ENCODE results near the gene IFI27L1.
"Not testable (repeated sequence)": the region's sequence is repeated elsewhere in the genome, so short reads cannot be mapped to it uniquely, and the experiment has no call there.

Gene IFI27L1

GRCh38 chr14:94056579-94057308 lies 24.4 kb upstream of the IFI27L1 start:
- no peaks in the 10 kb centered on the region for H3K9me3 ChIP-seq
- H3K4me3 ChIP-seq: no peak overlapping the region
- no peaks in the 10 kb centered on the region for H3K27me3 ChIP-seq
- H4K20me1 ChIP-seq: peaks cover 98% of the 10 kb centered on the region
- H3K4me2 ChIP-seq: peak overlapping the region; percentile 25; the same call in 1 of the 2 replicates
- no peak for TF ChIP-seq Cebpa-rat (IDR thresholded peaks at IDR 0.05)
- H3K4me1 ChIP-seq: peaks cover 32% of the 10 kb centered on the region
- H3K9ac ChIP-seq: no peak overlapping the region
- H3K27ac ChIP-seq: no peak overlapping the region
- peaks cover 100% of the 10 kb centered on the region for H3K36me3 ChIP-seq

DNA sequence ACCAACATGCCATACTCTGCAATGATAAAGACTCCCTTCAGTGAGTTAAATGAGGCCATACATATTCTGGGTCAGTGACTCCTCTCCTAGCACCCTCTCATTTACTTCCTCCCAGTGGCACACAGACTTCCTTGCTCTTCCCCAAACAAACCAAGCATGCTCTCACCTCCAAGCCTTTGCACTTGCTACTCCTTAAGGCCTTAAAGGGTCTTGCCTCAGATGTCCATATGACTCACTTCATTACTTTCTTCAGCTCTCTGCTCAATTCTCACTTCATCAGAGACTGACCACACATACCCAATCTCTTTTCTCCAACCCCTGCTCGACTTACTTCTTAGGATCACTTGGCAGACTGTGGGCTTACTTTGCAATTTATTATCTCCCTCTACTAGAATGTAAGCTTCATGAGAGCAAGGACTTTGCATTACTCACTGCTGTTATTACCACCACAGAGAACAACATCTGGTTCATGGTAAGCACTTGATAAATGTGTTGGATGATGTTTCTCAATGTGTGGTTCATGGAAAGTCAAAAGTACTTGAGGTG lies 22.9 kb upstream of the IFI27L1 start:
- Histone ChIP-seq H3K4me3 (no peak overlapping the region), H3K9me3 (no peaks in the 10 kb centered on the region), H3K27me3 (no peaks in the 10 kb centered on the region), H3K27ac (no peak overlapping the region), H3K4me2 (peak overlapping the region; percentile 25; the same call in 1 of the 2 replicates), H3K36me3 (peaks cover 96% of the 10 kb centered on the region), H3K4me1 (peaks cover 32% of the 10 kb centered on the region), H4K20me1 (peaks cover 98% of the 10 kb centered on the region), H3K9ac (no peak overlapping the region)
- no peak for TF ChIP-seq Cebpa-rat (IDR thresholded peaks at IDR 0.05)

- Histone ChIP-seq H3K4me2 (no peak overlapping the region), H3K36me3 (peaks cover 95% of the 10 kb centered on the region), H3K9me3 (no peaks in the 10 kb centered on the region), H3K27ac (no peak overlapping the region), H3K4me1 (peaks cover 32% of the 10 kb centered on the region), H4K20me1 (peaks cover 100% of the 10 kb centered on the region), H3K9ac (no peak overlapping the region), H3K4me3 (no peak overlapping the region), H3K27me3 (no peaks in the 10 kb centered on the region)
- TF ChIP-seq Cebpa-rat (IDR thresholded peaks at IDR 0.05): no peak
Observed at GRCh38 chr14:94058674-94059138, 22.4 kb upstream of the IFI27L1 start.

GRCh38 chr14:94059998-94060397 lies 21.1 kb upstream of the IFI27L1 start:
- H4K20me1 ChIP-seq: peaks cover 100% of the 10 kb centered on the region
- no peak overlapping the region for H3K4me2 ChIP-seq
- H3K4me1 ChIP-seq: peaks cover 32% of the 10 kb centered on the region
- no peak overlapping the region for H3K9ac ChIP-seq
- no peak overlapping the region for H3K4me3 ChIP-seq
- peaks cover 92% of the 10 kb centered on the region for H3K36me3 ChIP-seq
- no peaks in the 10 kb centered on the region for H3K27me3 ChIP-seq
- no peaks in the 10 kb centered on the region for H3K9me3 ChIP-seq
- no peak overlapping the region for H3K27ac ChIP-seq
- TF ChIP-seq Cebpa-rat (IDR thresholded peaks at IDR 0.05): no peak

GRCh38 chr14:94062344-94062940 lies 18.7 kb upstream of the IFI27L1 start:
- peaks cover 88% of the 10 kb centered on the region for H3K36me3 ChIP-seq
- H3K9me3 ChIP-seq: peaks cover 4% of the 10 kb centered on the region
- no peak overlapping the region for H3K9ac ChIP-seq
- H3K4me2 ChIP-seq: no peak overlapping the region
- no peak overlapping the region for H3K27ac ChIP-seq
- H3K4me3 ChIP-seq: no peak overlapping the region
- no peak for TF ChIP-seq Cebpa-rat (IDR thresholded peaks at IDR 0.05)
- peaks cover 100% of the 10 kb centered on the region for H4K20me1 ChIP-seq
- H3K4me1 ChIP-seq: peaks cover 18% of the 10 kb centered on the region
- no peaks in the 10 kb centered on the region for H3K27me3 ChIP-seq

- Histone ChIP-seq H4K20me1 (peaks cover 99% of the 10 kb centered on the region), H3K9me3 (peaks cover 41% of the 10 kb centered on the region), H3K9ac (no peak overlapping the region), H3K27me3 (no peaks in the 10 kb centered on the region), H3K4me2 (no peak overlapping the region), H3K4me1 (no peaks in the 10 kb centered on the region), H3K4me3 (no peak overlapping the region), H3K36me3 (peaks cover 78% of the 10 kb centered on the region), H3K27ac (no peak overlapping the region)
- TF ChIP-seq Cebpa-rat (IDR thresholded peaks at IDR 0.05): no peak
Observed at GRCh38 chr14:94066089-94066676, 14.9 kb upstream of the IFI27L1 start.

GRCh38 chr14:94072076-94072475 lies 9.0 kb upstream of the IFI27L1 start:
- not testable (repeated sequence) for H3K27ac ChIP-seq
- peaks cover 88% of the 10 kb centered on the region for H3K36me3 ChIP-seq

GRCh38 chr14:94074534-94074933 lies 6.6 kb upstream of the IFI27L1 start:
- TF ChIP-seq Cebpa-rat (IDR thresholded peaks at IDR 0.05): no peak
- Histone ChIP-seq H3K9me3 (peaks cover 86% of the 10 kb centered on the region), H3K9ac (no peak overlapping the region), H4K20me1 (peaks cover 93% of the 10 kb centered on the region), H3K36me3 (peaks cover 98% of the 10 kb centered on the region), H3K27me3 (no peaks in the 10 kb centered on the region), H3K4me1 (peaks cover 26% of the 10 kb centered on the region), H3K4me3 (no peak overlapping the region), H3K27ac (no peak overlapping the region), H3K4me2 (no peak overlapping the region)

More at GRCh38 chr14:94072076-94072475, 9.0 kb upstream of the IFI27L1 start:
- not testable (repeated sequence) for H3K4me1 ChIP-seq, H3K4me2 ChIP-seq, H3K27me3 ChIP-seq, H3K9ac ChIP-seq, H3K4me3 ChIP-seq
- peaks cover 100% of the 10 kb centered on the region for H3K9me3 ChIP-seq
- peaks cover 93% of the 10 kb centered on the region for H4K20me1 ChIP-seq

DNA sequence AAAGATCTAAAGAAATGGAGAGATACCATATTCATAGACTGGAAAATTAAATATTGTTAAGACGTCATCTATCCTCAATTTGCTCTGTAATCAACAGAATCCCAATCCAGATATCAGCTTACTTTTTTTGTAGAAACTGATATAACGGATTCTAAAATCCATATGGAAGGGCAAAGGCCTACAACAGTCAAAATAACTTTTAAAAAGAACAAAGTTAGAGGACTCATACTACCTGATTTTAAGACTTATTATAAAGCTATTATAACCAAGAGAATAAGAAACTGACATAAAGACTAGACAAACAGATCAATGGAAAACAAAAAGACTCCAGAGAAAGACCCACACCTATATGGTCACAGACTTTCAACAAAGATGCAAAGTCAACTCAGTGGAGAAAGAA lies 6.1 kb upstream of the IFI27L1 start:
- H3K9ac ChIP-seq: no peak overlapping the region
- TF ChIP-seq Cebpa-rat (IDR thresholded peaks at IDR 0.05): no peak
- no peak overlapping the region for H3K4me2 ChIP-seq
- peaks cover 93% of the 10 kb centered on the region for H3K36me3 ChIP-seq
- H3K27ac ChIP-seq: no peak overlapping the region
- peaks cover 29% of the 10 kb centered on the region for H3K4me1 ChIP-seq
- H3K27me3 ChIP-seq: no peaks in the 10 kb centered on the region
- no peak overlapping the region for H3K4me3 ChIP-seq
- peaks cover 93% of the 10 kb centered on the region for H4K20me1 ChIP-seq
- peaks cover 81% of the 10 kb centered on the region for H3K9me3 ChIP-seq

Measured in BLaER1 (cell line).